Islet precursor cell (in vitro differentiated cells): Measurements from ENCODE around the gene C19orf53.

Source experiments
- DNase-seq: peaks from one replicate; pipeline ENCODE4 v3.0.0-alpha.2; 2018

C19orf53 gene

DNA sequence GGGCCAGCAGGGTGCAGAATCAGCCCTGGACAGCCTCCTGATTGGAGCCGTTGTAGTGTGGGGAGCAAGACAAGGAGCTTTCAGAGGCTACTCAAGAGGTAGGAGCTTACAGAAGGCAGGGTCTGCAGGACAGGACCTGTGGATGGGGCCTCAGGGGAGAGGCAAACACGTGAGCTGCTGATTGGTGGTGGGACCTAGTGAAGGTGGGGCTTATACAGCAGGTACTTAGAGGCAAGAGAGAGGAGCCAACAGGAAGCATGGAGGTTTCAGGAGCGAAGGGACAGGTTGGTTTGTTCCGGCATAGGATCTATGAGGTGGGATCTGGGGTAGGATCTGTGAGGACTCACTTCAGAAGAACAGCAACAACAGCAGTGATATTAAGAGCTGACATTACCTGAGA lies 53.4 kb downstream of the C19orf53 start:
- DNase-seq, result peak; percentile 82
